Uterus (tissue), 4 donors: ENCODE data around the gene KIAA0753. TPM values are rescaled to one million over a fixed set of nuclear protein-coding genes. Genes with fewer than 3 reads are reported as not detected.
"Not testable (repeated sequence)": the region's sequence is repeated elsewhere in the genome, so short reads cannot be mapped to it uniquely, and the experiment has no call there.

ENCODE experiments used
- DNase-seq, 2 donors: peaks; one replicate each; pipeline ENCODE4 v3.0.0-alpha.2; 2019 to 2020
- H3K27ac ChIP-seq, 2 donors: fragments of 200-600 bp; sonication (generic); 1 replicate in 1 of 2; 2 replicates in 1 of 2; pipeline ENCODE4 v1.5.1; 2016 to 2018
- H3K27me3 ChIP-seq, 2 donors: fragments of 200-600 bp; sonication (generic); one replicate each; pipeline ENCODE4 v1.5.1; 2018 to 2019; ENCODE audit warnings: control low read depth in 1 of 2
- H3K36me3 ChIP-seq, 2 donors: fragments of 200-600 bp; sonication (generic); one replicate each; pipeline ENCODE4 v1.5.1; 2019; ENCODE audit warnings: control low read depth in 1 of 2
- H3K4me1 ChIP-seq, 2 donors: fragments of 200-600 bp; sonication (generic); one replicate each; pipeline ENCODE4 v1.5.1; 2018 to 2019; ENCODE audit warnings: control low read depth in 1 of 2
- H3K4me3 ChIP-seq, 2 donors: fragments of 200-600 bp; sonication (generic); 1 replicate in 1 of 2; 2 replicates in 1 of 2; pipeline ENCODE4 v1.5.1; 2018 to 2019; ENCODE audit warnings: mild to moderate bottlenecking in 1 of 2
- H3K9me3 ChIP-seq, 2 donors: fragments of 200-600 bp; sonication (generic); one replicate each; pipeline ENCODE4 v1.5.1; 2019; ENCODE audit warnings: control low read depth in 1 of 2
- POLR2A ChIP-seq, 2 donors: fragments of 450-650 bp; IDR thresholded peaks; one replicate each; pipeline ENCODE4 v1.6.1; 2016; ENCODE audit warnings: antibody characterized with exemption in 2 of 2, mild to moderate bottlenecking in 1 of 2, moderate library complexity in 1 of 2
- intact Hi-C: fragments of 100-400 bp; cut with DNase I; formaldehyde crosslinking; loops from one replicate; pipeline ENCODE4 v1.15.1; 2023; ENCODE audit warnings: low total_unique reads
- total RNA-seq, 4 donors: library from RNA; depleted of rRNA in 3 of 4; stranded (reverse); fragments of >200 nt in 3 of 4; gene quantifications; one replicate each; pipeline versions ENCODE4 v1.1.0 to v1.2.4, GENCODE V29; 2014 to 2023
- TF ChIP-seq, protein P1 (sequence below), 4 experiments: fragments of 200-600 bp in 2 of 4; fragments of 450-650 bp in 2 of 4; sonication (generic) in 2 of 4; IDR thresholded peaks; one replicate each; pipeline ENCODE4 v1.5.1; 2016 to 2019; ENCODE audit warnings: antibody characterized with exemption in 4 of 4, mild to moderate bottlenecking in 2 of 4, moderate library complexity in 1 of 4
- donor health status: DM: yes; HTN: yes; CAD: no.

The KIAA0753 gene
- total RNA-seq, 4 donors from 2014 or later: 6.2 to 52.3 (median 28.8) TPM

DNA sequence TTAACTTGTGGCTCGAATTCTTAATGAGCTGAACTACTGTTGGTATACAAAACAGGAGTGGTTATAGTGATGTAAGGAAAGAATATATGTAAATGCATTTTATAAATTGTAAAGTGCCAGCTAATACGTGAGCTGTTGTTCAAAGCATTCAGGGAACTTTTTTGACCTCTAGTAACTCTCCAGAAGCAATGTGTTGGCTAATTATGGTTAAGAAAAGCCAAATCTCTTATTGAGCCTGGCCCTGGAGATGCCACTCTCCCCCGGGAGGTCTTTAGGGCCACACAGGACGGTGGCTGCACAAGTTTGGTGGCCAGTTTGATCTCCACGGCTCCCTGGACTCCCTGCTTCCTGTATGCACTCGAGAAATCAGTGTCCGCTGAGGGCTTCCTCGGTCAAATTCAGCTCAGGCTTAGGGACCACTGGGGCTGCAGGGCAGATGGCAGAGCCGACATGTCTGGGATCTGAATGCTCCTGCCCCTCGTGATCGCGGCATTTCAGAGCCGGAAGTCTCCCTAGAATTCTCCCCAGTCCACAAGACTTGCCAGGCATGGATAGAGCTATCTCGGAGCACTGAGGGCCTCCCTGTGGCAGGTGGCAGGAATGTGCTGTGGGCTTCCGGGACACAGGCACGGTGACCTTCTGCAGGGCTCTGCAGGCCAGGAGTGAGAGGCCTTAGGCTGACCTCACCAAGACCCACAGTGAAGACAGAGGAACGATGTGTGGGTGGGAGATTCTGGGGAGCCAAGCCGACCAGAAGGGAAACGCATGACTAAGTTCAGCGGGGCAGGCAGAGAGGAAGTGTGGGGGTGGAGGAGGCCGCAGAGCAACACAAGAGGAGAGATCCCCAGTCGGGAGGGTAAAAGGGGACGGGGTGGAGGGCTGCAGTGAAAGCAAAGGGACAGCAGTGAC is 65.6 kb downstream of the KIAA0753 start:
- Histone ChIP-seq H3K27me3 (no peaks in the 10 kb centered on the region), H3K36me3 (no peaks in the 10 kb centered on the region), H3K27ac (no peak overlapping the region), H3K4me1 (no peaks in the 10 kb centered on the region), H3K9me3 (no peaks in the 10 kb centered on the region), H3K4me3 (no peak overlapping the region)
- intact Hi-C loops: no loop called here
- DNase-seq: no peak
- TF ChIP-seq POLR2A (IDR thresholded peaks at IDR 0.05): no peak
- TF ChIP-seq, protein P1, sequence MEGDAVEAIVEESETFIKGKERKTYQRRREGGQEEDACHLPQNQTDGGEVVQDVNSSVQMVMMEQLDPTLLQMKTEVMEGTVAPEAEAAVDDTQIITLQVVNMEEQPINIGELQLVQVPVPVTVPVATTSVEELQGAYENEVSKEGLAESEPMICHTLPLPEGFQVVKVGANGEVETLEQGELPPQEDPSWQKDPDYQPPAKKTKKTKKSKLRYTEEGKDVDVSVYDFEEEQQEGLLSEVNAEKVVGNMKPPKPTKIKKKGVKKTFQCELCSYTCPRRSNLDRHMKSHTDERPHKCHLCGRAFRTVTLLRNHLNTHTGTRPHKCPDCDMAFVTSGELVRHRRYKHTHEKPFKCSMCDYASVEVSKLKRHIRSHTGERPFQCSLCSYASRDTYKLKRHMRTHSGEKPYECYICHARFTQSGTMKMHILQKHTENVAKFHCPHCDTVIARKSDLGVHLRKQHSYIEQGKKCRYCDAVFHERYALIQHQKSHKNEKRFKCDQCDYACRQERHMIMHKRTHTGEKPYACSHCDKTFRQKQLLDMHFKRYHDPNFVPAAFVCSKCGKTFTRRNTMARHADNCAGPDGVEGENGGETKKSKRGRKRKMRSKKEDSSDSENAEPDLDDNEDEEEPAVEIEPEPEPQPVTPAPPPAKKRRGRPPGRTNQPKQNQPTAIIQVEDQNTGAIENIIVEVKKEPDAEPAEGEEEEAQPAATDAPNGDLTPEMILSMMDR (IDR thresholded peaks at IDR 0.05): no peak

DNA sequence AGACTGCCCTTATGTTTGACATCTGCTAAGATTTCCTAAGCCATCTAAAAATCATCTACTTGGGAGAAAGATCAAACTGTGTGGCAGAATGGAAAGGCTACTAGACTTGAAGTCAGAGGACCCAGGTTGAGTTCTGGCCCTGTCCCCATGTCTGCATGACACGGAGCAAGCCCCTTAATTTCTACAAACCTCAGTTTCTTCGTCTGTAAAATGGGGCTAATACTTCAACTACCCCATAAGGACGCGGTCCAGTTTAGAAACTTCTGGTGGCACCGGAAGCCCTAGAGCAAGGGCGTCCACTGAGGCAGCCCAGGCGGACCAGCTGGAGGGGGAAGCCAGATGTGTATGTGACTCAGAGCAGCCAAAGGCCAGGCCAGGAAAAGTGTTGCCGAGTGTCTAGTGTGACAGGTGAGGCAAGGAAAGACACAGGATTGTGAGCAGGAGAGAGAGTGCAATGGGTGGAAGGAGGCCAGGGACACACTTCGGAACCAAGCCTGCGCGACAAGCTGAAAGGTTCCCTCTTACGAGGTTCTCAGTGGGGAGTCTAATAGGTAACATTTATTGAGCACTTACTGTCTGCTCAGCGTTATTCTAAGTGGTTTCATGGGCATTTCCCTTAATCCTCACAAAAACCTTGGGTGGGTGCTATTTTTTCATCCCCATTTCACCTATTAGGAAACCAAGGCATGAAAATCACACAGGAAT is 66.4 kb downstream of the KIAA0753 start:
- DNase-seq: no peak
- Histone ChIP-seq H3K9me3 (no peaks in the 10 kb centered on the region), H3K4me3 (no peak overlapping the region), H3K27ac (no peak overlapping the region), H3K36me3 (no peaks in the 10 kb centered on the region), H3K27me3 (no peaks in the 10 kb centered on the region), H3K4me1 (no peaks in the 10 kb centered on the region)
- TF ChIP-seq, protein P1 (IDR thresholded peaks at IDR 0.05): no peak
- no peak for TF ChIP-seq POLR2A (IDR thresholded peaks at IDR 0.05)
- intact Hi-C loops: no loop called here

DNA sequence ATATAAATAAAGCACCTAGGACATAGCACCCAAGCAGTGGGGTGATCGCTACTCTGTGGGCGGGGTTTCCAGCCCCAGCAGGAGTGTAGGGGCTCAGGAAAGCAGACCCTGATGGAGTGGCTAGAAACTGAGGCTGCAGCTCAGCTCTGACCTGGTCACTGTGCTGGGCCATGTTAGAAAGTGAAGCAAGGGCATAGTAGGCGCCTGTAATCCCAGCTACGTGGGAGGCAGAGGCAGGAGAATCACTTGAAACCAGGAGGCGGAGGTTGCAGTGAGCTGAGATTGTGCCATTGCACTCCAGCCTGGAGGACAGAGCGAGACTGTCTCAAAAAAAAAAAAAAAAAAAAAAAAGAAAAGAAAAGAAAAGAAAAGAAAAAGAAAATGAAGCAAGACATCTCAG is 67.0 kb downstream of the KIAA0753 start:
- H3K9me3 ChIP-seq, intact Hi-C loops, H3K27ac ChIP-seq, H3K4me1 ChIP-seq, H3K27me3 ChIP-seq, H3K36me3 ChIP-seq, DNase-seq, H3K4me3 ChIP-seq: not testable (repeated sequence)

DNA sequence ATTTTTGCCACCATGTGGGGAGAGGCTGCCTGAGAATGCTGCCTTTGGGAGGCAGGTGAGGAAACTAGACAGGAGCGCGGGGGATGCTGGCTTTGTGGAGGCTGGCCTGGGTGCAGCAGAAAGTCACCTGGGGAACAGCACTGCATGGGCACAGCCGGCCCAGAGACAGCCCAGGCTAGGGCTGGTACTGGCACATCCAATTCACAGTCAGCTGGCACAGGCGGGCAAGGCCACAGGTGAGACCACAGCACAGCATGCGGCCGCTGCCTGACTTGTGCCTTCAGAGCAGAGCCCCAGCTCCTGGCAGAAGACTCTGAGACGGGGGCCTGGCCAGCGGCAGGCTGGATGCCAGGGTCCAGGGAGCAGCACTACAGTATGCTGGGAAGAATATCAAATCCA is 67.5 kb downstream of the KIAA0753 start:
- intact Hi-C loops: no loop called here

DNA sequence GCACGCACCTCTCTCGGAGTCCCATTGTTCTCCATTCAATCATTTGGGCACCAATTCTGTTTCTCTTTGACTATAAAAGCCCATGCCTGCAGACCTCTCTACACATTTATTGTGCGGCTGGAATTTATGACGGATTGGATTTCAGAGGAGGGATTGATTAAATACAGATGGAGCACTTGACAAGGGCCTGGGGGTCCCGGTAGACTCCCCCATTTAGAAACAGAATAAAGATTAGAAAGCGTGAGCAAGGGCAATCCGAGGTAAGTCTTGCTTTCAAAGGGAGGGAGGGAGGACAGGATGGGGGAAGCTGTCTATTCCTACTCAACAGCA is 69.1 kb downstream of the KIAA0753 start:
- Histone ChIP-seq H3K27ac (no peak overlapping the region), H3K36me3 (no peaks in the 10 kb centered on the region), H3K27me3 (no peaks in the 10 kb centered on the region), H3K9me3 (no peaks in the 10 kb centered on the region), H3K4me1 (no peaks in the 10 kb centered on the region), H3K4me3 (no peak overlapping the region)
- DNase-seq: no peak
- intact Hi-C loops: no loop called here
- TF ChIP-seq POLR2A (IDR thresholded peaks at IDR 0.05): no peak
- TF ChIP-seq, protein P1 (IDR thresholded peaks at IDR 0.05): no peak

More for the DNA sequence above, 67.5 kb downstream of the KIAA0753 start:
- H3K27me3 ChIP-seq: no peaks in the 10 kb centered on the region
- H3K4me1 ChIP-seq: no peaks in the 10 kb centered on the region
- H3K4me3 ChIP-seq: no peak overlapping the region
- no peaks in the 10 kb centered on the region for H3K36me3 ChIP-seq
- H3K27ac ChIP-seq: no peak overlapping the region
- no peaks in the 10 kb centered on the region for H3K9me3 ChIP-seq
- TF ChIP-seq, protein P1 (IDR thresholded peaks at IDR 0.05): no peak
- no peak for DNase-seq
